GM19324 (cell line): ENCODE measurements around the gene SLC49A4.

ENCODE experiments used
- ATAC-seq: cut with Tn5 transposase; IDR thresholded peaks from one replicate; pipeline ENCODE4 v1.9.1; 2021; ENCODE audit warnings: mild to moderate bottlenecking, moderate library complexity; ENCODE audit not compliant: unreplicated experiment, low FRiP score

The SLC49A4 gene

DNA sequence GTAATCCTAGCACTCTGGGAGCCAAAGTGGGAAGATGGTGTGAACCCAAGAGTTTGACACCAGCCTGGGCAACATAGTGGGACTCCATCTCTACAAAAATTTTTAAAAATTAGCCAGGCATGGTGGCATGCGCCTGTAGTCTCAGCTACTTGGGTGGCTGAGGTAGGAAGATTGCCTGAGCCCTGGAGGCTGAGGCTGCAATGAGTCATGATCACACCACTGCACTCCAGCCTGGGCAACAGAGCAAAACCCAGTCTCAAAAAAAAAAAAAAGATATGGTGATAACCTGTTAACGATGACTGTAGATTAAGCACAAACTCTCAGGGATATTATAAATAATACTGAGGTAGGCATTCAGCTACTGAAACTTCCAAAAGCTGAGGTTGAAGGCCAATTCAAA is 107.5 kb downstream of the SLC49A4 start:
- ATAC-seq, result no peak

GRCh38 chr3:122903171-122903570 is 108.3 kb downstream of the SLC49A4 start:
- ATAC-seq, result no peak

DNA sequence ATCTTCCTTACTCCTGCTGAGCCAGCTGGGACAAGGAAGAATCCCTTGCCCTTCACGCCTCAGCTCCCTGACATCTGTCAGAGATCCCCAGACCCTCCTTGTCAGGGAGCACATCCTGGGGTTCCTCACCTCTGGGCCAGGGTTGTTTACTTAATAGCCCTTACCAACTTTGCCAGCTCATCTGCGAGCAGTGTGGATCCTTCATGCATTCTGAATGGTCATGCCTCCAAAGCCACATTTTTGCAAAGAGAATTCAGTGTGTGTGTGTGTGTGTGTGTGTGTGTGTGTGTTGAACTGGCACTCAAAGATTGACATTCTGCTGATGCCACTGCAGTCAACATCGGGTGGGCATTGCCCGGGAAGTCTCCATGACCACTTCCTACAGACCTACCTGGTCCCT is 112.6 kb downstream of the SLC49A4 start:
- no peak for ATAC-seq

DNA sequence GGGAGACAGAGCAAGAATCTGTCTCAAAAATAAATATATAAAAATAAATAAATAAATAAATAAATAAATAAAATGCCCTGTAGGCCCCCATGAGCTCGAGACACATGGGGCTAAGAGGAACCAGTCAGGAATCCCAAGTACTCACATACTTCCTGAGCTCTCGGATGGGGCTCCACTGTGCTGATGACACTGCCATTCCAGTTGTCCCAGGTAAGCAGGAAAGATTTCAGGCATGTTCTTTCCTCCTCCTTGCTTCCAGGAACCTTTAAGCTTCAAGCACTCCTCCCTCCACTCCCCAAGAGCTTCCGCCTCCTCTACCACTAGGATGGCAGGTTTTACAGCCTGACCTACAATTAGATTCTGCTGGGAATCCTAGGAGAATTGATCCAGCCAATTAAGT is 113.4 kb downstream of the SLC49A4 start:
- ATAC-seq, result no peak

DNA sequence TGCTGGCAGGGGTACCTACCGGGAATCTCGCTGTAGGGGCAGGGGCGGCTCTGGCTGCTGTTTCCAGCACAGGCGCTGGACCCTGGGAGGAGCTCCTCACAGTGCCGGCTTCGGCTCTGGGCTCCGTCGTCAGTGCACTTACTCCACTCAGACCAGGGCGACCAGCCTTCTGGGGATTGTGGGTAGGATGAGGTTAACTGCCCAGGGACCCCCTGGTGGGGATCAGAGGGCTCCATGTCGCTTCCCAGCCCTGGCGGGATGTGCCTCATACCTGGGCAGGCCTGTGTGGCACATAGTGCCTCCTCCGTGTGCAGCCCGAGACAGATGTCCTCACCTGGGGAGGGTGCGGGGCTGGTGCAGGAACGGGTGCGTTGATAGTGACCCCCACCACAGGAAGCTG is 117.0 kb downstream of the SLC49A4 start:
- no peak for ATAC-seq

DNA sequence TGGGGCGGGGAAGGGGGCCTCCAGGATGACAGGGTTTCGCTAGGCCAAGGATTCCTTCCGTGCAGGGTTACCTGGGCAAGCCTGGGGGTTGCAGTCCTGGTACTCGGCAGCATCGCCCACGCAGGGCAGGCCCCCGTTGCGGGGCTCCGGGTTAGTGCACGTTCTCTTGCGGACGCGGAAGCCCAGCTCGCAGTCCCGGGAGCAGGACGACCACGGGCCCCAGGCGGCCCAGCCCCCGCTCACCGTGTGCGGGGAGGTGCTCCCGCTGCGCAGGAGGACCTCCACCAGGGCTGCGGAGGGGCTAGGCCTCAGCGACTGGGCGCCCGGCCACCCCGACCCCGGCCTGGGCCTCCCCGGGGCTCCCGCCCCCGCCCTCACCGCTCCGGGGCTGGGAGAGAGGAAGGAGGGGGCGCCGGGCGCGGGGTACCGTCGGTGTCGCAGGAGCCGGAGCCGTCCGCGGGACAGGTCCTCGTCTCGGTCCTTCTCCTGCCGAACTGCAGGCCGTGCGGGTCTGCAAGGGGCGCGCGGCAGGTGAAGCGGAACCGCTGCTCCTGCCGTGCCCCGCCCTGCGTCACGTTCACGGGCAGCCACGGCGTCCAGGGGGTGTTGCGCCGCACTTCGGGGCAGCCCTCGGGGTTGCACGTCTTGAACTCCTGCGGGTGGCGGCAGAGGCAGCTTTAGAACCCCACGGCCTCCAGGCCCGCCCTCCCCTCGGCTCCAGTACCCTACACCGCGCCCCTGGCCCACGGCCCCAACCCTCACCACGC is 118.1 kb downstream of the SLC49A4 start:
- no peak for ATAC-seq

GRCh38 chr3:122913539-122914100 is 118.8 kb downstream of the SLC49A4 start:
- no peak for ATAC-seq

- no peak for ATAC-seq
These were observed 120.6 kb downstream of the SLC49A4 start for GRCh38 chr3:122915300-122916055.

DNA sequence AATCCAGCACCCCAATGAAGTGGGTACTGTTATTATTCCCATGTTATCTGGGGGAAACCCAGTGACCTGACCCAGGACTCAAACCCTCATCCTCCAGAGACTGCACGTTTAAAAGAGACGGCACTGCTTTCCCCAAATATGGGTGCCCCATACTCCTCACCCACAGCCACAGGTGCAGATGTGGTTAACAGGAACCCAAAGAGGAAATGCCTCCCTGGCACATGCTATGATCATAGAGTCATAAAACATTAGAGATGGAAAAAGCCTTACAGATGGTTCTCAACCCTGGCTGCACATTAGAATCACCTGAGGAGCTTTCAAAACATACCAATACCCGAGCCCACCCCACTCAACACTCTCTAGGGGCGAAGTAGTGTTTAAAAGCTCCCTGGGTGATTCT is 121.2 kb downstream of the SLC49A4 start:
- no peak for ATAC-seq

- no peak for ATAC-seq
These were observed 121.7 kb downstream of the SLC49A4 start for GRCh38 chr3:122916580-122916979.

DNA sequence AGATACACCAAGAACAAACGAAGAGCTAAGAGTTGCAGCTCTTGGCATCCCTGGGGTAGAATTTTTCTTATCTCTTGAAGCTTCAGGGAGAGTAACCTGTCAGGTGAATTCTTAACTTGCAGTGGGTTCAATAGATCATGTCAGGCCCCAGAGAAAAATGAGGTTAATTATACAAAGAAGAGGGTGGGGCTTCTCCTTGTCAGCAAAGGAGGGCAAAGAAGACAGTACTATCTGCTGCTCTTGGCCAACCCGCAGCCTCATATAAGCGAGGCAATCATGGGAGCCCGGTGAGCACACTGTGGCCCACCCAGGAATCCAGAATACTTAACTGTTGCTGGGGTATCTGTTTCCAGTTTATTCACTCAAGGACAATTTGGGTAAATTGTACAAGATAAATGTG is 122.5 kb downstream of the SLC49A4 start:
- no peak for ATAC-seq

DNA sequence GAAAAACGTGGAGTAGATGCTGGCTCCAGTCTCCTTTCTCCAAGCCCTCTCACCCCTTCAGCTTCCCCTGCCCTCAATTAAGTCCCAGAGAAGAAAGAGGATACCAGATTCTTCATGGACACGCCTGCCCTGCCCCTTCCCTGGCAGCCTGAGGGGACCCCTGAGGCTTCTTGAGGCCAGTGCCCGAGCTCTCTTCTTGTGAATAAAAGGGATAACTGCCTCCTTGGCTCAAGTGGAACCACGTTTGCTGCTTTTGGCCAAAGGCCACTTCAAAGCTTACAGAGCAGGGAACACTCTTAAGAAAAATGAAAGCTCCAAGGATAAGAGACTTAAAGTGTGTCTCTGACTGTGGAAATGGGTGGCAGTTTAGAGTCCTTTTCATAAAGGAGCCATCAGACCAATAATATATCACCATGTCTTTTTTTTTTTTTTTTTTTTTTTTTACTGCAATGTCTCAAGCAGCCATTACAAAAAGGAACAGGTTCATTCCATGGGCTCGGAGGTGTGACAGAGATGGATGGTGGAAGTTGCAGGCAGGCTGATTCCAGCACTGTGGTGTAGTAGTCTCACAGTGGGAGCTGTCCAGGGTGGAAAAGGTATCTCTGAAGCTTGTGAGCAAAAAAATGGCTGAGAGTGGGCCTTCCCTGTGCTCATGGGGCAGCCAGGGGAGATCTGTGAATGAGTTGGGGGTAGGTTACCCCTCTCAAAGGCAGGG is 123.9 kb downstream of the SLC49A4 start:
- no peak for ATAC-seq

DNA sequence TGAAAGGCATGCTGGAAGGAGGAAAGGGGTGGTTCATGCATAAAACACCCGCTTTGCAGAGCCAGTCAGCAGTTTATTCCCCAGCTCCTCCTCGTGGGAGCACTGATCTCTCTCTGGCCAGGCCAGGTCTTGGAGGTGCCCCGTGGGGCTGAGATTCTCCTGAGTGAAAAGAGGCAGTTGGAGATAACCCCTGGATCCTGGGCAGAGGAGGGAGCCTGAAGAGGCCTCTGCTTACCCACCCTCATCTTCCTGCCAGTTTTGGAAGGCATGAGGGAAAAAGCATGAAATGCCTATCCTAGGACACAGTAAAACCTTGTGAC is 124.4 kb downstream of the SLC49A4 start:
- no peak for ATAC-seq

- ATAC-seq, result no peak
These were observed 126.1 kb downstream of the SLC49A4 start for GRCh38 chr3:122920986-122921385.

DNA sequence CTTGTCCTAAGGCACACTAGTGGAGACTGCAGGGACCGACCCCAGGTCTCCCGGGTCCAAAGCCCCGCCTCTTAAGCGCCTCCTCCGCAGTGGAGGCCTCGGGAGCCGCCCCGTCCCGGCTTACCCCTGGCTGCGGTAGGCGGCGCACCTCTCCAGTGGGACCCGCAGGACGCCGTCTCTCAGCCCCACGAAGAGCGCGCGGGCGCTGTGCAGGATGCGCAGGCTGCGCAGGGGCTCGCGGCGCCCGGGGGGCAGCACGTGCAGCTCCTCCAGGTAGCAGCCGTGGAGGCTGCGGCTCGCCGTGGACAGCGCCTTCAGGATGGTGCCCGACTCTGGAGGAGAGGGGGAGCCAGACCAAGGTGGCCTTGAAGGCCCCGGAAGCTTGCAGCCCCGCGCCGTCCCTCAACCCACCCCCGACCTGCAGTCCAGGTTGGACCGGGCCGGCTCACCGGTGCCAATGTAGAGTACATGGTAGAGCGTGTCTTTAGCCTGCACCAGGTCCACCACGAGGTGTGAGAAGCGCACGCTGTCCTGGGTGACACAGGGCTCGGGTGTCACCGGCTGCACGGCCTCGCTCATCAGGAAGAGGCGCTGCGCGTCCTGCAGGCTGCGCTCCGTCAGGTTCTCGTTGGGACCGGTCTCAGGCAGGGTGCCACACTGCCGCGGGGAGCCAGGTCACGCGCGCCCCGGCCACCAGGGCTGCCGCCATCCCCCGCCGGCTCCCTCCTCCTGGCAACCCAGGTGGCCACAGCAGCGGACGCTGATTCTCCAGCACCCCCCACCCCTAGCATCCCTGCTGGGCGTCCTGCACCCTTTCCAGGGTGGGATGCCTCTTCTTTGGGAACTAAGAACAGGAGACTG is 127.2 kb downstream of the SLC49A4 start:
- no peak for ATAC-seq

DNA sequence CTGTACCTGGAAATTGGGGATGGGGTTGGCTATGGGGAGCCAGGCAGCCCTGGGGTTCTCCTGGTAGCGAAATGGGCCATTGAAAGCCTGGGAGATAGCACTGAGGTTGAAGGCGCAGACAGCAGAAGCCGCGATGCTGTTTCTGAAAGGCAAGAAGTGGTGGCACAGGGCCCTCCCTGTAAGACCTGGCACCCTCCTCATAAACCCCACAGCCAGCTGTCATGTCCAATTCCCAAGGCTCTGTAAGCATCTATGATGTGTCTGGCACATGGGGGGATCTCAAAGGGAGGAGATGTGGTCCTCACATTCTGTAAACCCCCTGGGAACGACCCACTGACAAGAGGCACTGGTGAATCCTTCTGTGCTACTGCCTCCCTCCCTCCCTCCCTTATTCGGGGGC is 128.7 kb downstream of the SLC49A4 start:
- ATAC-seq, result no peak

- ATAC-seq, result no peak
These were observed 129.2 kb downstream of the SLC49A4 start for GRCh38 chr3:122924056-122924455.

GRCh38 chr3:122925756-122926155 is 130.9 kb downstream of the SLC49A4 start:
- ATAC-seq, result no peak

DNA sequence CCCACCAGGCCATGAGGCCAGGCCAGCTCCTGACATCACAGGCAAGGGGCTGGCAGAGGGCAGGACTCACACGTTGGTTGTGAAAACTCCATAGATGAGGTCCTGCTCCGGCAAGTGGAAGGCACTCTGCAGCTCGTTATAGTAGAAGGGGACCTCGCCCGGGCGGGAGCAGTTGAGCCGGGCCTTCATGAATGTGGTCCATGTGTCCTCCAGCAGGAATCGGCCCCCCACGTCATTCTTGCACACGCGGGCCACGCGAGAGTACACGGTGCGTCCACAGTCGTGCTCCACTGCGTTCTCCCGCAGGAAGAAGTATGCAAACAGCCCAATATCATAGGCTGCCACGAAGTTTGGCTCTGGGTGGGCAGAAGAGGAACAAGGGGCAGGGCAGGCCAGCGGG is 131.5 kb downstream of the SLC49A4 start:
- no peak for ATAC-seq

DNA sequence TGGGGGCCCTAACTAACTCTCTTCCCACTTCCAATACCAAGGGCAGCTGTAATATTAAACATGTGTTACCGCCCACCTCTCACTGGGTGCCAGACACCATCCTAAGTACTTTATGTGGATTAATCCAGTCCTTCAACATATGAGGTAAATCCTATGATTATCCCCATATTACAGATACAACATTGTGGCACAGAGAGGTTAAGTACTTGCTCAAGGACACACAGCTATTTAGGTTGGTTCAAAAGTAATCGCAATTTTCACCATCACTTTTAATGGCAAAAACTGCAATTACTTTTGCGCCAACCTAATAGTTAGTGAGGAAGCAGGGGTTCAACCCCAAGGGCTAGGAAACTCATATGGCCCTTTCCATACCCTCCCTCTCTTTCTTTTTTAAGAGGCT is 131.9 kb downstream of the SLC49A4 start:
- no peak for ATAC-seq
